K562 (cell line): Measurements from ENCODE around the gene KLHL24. TPM values are rescaled to one million over a fixed set of nuclear protein-coding genes. Genes with fewer than 3 reads are reported as not detected.

ENCODE experiments used
- BRF1 ChIP-seq: IDR thresholded peaks from 3 replicates; pipeline ENCODE4 v1.6.1; 2011; ENCODE audit warnings: borderline replicate concordance, mild to moderate bottlenecking; ENCODE audit not compliant: insufficient read length; ENCODE audit errors: extremely low read depth
- FOXK1 ChIP-seq: sonication (generic); formaldehyde crosslinking; IDR thresholded peaks from 2 replicates; pipeline ENCODE4 v1.8.0; 2022; ENCODE audit warnings: missing genetic modification reagents, mild to moderate bottlenecking, borderline replicate concordance
- GATAD2B ChIP-seq: fragments of 450-650 bp; IDR thresholded peaks from 2 replicates; pipeline ENCODE4 v1.6.1; 2017; ENCODE audit warnings: mild to moderate bottlenecking, borderline replicate concordance
- HOMEZ ChIP-seq: fragments of 250-450 bp; sonication (Bioruptor Pico); IDR thresholded peaks from 2 replicates; pipeline ENCODE4 v1.4.0; 2020; ENCODE audit warnings: mild to moderate bottlenecking, moderate library complexity
- MBD1 ChIP-seq: fragments of 250-450 bp; sonication (Bioruptor Pico); IDR thresholded peaks from 2 replicates; pipeline ENCODE4 v1.8.0; 2022; ENCODE audit warnings: inconsistent platforms
- MCM5 ChIP-seq: fragments of 450-650 bp; IDR thresholded peaks from 2 replicates; pipeline ENCODE4 v1.6.1; 2016; ENCODE audit warnings: low read depth
- MITF ChIP-seq: IDR thresholded peaks from 2 replicates; pipeline ENCODE4 v1.6.1; 2014; ENCODE audit warnings: antibody characterized with exemption
- NEUROD1 ChIP-seq: fragments of 150-350 bp; IDR thresholded peaks from 2 replicates; pipeline ENCODE4 v1.6.1; 2014; ENCODE audit warnings: borderline replicate concordance, low read length, low read depth; ENCODE audit not compliant: partially characterized antibody
- NFATC3 ChIP-seq: fragments of 450-650 bp; IDR thresholded peaks from 2 replicates; pipeline ENCODE4 v1.6.1; 2017; ENCODE audit warnings: mild to moderate bottlenecking
- RB1 ChIP-seq: fragments of 450-650 bp; IDR thresholded peaks from 2 replicates; pipeline ENCODE4 v1.6.1; 2017; ENCODE audit warnings: low read depth, mild to moderate bottlenecking
- RBM15 ChIP-seq: fragments of 200-400 bp; formaldehyde crosslinking; IDR thresholded peaks from 2 replicates; pipeline ENCODE4 v1.6.1; 2018; ENCODE audit warnings: mild to moderate bottlenecking, low read length, moderate library complexity; ENCODE audit not compliant: insufficient read depth
- RNF2 ChIP-seq: sonication (generic); IDR thresholded peaks from 2 replicates; pipeline ENCODE4 v1.6.1; 2016
- TCF3 ChIP-seq: sonication (generic); formaldehyde crosslinking; IDR thresholded peaks from 2 replicates; pipeline ENCODE4 v1.4.0; 2020; ENCODE audit warnings: mild to moderate bottlenecking, missing genetic modification reagents
- ZBTB43 ChIP-seq: sonication (generic); formaldehyde crosslinking; IDR thresholded peaks from 2 replicates; pipeline ENCODE4 v1.8.0; 2023; ENCODE audit warnings: mild to moderate bottlenecking, missing genetic modification reagents
- ZNF551 ChIP-seq: fragments of 250-450 bp; sonication (Bioruptor Pico); IDR thresholded peaks from 2 replicates; pipeline ENCODE4 v1.5.0; 2021; ENCODE audit warnings: mild to moderate bottlenecking, moderate library complexity
- polyA plus RNA-seq, 8 experiments: library from polyadenylated mRNA; depleted of rRNA in 4 of 8; stranded (reverse) in 5 of 8; unstranded in 3 of 8; fragments of >200 nt; fragmentation: Nextera tagmentation in 2 of 8; fragmentation: Illumina TruSeq in 1 of 8; extraction: Ambion mirVana in 2 of 8; extraction: Trizol in 1 of 8; gene quantifications; 2 replicates each; pipeline versions ENCODE4 v1.2.1 to v1.2.3, GENCODE V29; 2011 to 2014; ENCODE audit warnings: inconsistent platforms in 1 of 8, missing spikeins in 1 of 8
- total RNA-seq, 7 experiments: library from RNA; depleted of rRNA in 6 of 7; stranded (reverse); fragments of >200 nt in 6 of 7; fragmentation: Illumina TruSeq in 2 of 7; extraction: Trizol in 2 of 7; gene quantifications; 2 replicates each; pipeline versions ENCODE4 v1.2.1 to v1.2.3, GENCODE V29; 2011 to 2021; ENCODE audit warnings: low replicate concordance in 1 of 7
- TF ChIP-seq, protein P1 (sequence below): fragments of 450-650 bp; IDR thresholded peaks from 2 replicates; pipeline ENCODE4 v1.6.1; 2017; ENCODE audit warnings: antibody characterized with exemption
- TF ChIP-seq, protein P2 (sequence below): sonication (generic); formaldehyde crosslinking; IDR thresholded peaks from 2 replicates; pipeline ENCODE4 v1.8.0; 2022; ENCODE audit warnings: mild to moderate bottlenecking, missing genetic modification reagents, borderline replicate concordance

The KLHL24 gene
- total and polyA plus RNA-seq, 9 of the 15 experiments (the other 6 are each of a cell fraction or from before 2014, with no cell fraction given) = 3.3 to 21.2 (median 14.2) TPM

DNA sequence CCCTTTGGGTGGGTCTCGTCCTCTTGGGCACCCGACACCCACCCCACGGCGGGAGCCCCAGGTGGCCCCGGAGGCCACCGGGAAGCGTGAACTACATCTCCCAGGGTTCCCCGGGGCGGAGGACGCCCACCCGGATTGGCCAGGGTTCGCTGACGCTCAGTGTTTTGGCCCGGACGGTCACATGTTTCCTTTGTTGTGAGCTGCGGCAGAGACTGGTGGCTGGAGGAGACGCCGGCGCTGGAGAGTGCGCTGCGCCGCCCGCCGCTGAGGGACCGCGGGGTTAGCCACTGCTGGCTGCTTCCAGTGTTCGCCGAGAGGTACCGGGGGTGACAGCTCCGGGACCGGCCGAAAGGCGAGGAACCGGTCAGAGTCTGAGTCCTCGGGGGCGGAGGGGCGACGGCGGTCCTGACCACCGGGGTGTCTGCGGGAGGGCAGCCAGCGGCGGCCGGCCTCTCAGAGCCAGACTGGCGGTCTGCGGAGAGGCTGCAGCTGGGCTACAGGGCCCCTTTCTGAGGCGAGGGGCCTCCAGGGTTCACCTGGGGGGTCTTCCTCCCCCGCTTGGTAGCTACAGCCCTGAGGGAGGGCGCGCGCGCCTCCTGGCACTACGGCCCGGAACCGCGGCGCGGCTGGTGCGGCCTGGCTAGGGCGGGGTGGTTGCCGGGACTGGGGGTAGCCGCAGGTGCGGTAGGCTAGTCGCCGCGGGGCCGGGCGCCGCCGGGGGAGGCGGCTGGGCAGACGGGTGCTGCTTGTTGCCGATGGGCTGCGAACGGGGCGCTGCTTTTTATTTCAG is at the start of gene KLHL24 (continued):
- no peak for TF ChIP-seq NFATC3
- no peak for TF ChIP-seq MCM5
- TF ChIP-seq BRF1 = no peak
- TF ChIP-seq HOMEZ (CRISPR knock-in tag) = no peak
- no peak for TF ChIP-seq ZBTB43 (CRISPR knock-in tag)
- TF ChIP-seq, protein P1, sequence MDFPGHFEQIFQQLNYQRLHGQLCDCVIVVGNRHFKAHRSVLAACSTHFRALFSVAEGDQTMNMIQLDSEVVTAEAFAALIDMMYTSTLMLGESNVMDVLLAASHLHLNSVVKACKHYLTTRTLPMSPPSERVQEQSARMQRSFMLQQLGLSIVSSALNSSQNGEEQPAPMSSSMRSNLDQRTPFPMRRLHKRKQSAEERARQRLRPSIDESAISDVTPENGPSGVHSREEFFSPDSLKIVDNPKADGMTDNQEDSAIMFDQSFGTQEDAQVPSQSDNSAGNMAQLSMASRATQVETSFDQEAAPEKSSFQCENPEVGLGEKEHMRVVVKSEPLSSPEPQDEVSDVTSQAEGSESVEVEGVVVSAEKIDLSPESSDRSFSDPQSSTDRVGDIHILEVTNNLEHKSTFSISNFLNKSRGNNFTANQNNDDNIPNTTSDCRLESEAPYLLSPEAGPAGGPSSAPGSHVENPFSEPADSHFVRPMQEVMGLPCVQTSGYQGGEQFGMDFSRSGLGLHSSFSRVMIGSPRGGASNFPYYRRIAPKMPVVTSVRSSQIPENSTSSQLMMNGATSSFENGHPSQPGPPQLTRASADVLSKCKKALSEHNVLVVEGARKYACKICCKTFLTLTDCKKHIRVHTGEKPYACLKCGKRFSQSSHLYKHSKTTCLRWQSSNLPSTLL = no peak
- 0 out of 2 replicates have a peak, but pooled peaks have one; percentile 13 for TF ChIP-seq RNF2
- no peak for TF ChIP-seq MBD1
- TF ChIP-seq GATAD2B = no peak
- no peak for TF ChIP-seq ZNF551 (CRISPR knock-in tag)
- TF ChIP-seq TCF3 (CRISPR knock-in tag) = peak; percentile 10; the same call in 1 of the 2 replicates
- TF ChIP-seq FOXK1 = peak; percentile 57; the same call in 1 of the 2 replicates
- TF ChIP-seq MITF = peak; percentile 75; the same call in 1 of the 2 replicates
- peak; percentile 8; the same call in 1 of the 2 replicates for TF ChIP-seq RB1
- peak; percentile 14 for TF ChIP-seq NEUROD1
- TF ChIP-seq, protein P2, sequence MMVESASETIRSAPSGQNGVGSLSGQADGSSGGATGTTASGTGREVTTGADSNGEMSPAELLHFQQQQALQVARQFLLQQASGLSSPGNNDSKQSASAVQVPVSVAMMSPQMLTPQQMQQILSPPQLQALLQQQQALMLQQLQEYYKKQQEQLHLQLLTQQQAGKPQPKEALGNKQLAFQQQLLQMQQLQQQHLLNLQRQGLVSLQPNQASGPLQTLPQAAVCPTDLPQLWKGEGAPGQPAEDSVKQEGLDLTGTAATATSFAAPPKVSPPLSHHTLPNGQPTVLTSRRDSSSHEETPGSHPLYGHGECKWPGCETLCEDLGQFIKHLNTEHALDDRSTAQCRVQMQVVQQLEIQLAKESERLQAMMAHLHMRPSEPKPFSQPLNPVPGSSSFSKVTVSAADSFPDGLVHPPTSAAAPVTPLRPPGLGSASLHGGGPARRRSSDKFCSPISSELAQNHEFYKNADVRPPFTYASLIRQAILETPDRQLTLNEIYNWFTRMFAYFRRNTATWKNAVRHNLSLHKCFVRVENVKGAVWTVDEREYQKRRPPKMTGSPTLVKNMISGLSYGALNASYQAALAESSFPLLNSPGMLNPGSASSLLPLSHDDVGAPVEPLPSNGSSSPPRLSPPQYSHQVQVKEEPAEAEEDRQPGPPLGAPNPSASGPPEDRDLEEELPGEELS (CRISPR knock-in tag) = peak; percentile 83; the same call in 1 of the 2 replicates
- no peak for TF ChIP-seq RBM15
